OCI-M2 (cell line): ENCODE data around the gene KDSR.
A peak's percentile ranks its signal among the peaks of the same experiment; 100 is the strongest.

Experiments used
- DNase-seq: peaks from one replicate; lab custom pipeline; 2025; ENCODE audit not compliant: unreplicated experiment; lab: John Stamatoyannopoulos, UW

KDSR gene, protein sequence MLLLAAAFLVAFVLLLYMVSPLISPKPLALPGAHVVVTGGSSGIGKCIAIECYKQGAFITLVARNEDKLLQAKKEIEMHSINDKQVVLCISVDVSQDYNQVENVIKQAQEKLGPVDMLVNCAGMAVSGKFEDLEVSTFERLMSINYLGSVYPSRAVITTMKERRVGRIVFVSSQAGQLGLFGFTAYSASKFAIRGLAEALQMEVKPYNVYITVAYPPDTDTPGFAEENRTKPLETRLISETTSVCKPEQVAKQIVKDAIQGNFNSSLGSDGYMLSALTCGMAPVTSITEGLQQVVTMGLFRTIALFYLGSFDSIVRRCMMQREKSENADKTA

DNA sequence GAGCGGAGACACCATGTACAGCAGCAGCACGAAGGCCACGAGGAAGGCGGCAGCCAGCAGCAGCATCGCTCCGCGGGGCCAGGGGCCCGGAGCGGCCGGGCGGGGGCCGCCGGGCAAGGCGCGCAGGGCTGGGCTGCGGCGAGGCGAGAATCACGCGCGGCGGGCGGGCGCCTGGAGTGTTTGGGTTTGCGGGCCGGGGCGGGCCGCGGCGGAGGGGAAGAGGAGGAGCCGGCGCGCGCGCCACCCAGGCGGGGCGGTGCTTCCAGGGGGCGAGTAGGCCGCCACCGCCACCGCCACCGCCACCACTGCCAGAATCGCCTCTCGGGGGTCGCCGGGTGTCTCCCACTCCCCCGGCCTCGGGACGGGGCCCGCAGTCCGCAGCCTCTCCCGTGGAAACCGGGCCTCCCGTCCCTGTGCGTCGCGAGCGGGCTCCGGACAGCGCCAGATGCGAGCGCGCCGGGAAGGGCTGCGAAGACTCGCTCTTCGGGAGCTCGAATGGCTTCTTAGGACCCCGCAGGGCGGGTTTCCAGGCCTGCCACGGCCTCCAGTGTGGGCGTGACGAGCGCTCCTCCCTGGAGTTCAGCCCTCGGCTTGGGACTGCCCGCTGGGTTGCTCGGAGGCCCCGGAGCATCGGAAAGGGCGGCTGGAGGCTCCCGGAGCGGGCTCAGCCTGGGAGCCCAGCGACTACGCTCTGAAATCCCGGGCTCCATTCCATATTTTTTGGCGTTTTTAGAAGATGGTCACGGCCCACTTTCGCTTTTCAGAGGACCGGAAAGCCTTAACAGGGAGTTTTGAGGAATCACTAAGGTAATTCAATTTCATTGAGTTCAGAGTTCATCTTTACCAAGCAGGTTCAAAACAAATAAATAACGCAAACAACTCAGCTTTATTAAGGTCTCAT, at the start of gene KDSR:
KDSR (minus strand) TSS at position 154 of the 901 bp plus-strand sequence; CDS start at position 66, 88 bp downstream.
- peak; percentile 67 for DNase-seq

DNA sequence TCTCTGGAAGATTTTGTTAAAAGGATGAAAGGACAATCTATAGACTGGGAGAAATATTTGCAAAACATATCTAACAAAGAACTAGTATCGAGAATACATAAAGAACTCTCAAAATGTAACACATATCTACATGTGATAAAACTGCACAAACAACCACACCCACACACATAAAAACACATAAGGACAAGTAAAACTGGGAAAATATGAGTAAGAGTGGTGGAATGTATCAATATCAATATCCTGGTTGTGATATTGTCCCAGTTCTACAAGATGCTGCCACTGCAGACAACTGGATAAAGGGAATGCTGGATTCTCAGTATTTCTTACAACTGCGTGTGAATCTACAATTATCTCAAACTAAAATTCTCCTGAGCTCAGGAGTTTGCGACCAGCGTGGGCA, 45.9 kb upstream of the KDSR start:
- DNase-seq, result no peak

DNA sequence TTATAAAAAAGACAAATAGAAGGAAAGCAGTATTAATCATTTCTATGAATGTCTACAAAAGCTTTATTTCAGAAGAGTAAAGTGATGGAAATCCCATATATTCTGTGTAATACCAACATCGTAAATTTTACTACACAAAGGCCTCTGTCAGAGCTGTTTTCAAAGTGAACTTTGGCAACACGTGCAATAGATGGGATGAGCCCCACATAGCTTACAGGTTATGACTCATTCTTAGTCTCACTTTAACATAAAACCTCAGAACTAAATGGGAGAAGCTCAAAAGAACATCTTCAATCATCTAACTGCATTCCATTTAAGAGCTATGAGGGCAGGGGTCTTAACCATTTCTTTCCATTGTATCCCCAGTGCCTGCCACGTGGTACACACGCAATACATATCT, 43.8 kb upstream of the KDSR start:
- no peak for DNase-seq

GRCh38 chr18:63409301-63409700, 42.3 kb upstream of the KDSR start:
- DNase-seq, result no peak

- DNase-seq, result no peak
These were observed 40.7 kb upstream of the KDSR start for GRCh38 chr18:63407734-63408133.

DNA sequence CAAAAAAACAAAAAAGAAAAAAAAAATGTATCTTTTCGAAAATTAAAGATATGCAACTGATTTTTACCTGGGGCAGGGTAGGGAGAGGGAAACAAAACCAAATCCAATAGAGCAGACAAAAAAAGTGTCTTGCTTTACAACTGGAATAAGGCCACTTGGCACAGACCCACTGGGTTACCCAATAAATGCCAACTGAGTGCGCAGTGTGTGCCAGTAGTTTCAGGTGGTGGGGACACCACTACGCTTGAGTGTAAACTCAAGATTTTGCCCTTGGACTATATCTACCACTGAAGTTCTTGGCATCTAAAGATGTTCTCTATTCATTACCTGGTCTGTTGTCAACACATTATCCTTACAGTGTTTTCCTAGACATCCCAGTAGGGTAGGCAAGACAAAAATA, 39.0 kb upstream of the KDSR start:
- no peak for DNase-seq

DNA sequence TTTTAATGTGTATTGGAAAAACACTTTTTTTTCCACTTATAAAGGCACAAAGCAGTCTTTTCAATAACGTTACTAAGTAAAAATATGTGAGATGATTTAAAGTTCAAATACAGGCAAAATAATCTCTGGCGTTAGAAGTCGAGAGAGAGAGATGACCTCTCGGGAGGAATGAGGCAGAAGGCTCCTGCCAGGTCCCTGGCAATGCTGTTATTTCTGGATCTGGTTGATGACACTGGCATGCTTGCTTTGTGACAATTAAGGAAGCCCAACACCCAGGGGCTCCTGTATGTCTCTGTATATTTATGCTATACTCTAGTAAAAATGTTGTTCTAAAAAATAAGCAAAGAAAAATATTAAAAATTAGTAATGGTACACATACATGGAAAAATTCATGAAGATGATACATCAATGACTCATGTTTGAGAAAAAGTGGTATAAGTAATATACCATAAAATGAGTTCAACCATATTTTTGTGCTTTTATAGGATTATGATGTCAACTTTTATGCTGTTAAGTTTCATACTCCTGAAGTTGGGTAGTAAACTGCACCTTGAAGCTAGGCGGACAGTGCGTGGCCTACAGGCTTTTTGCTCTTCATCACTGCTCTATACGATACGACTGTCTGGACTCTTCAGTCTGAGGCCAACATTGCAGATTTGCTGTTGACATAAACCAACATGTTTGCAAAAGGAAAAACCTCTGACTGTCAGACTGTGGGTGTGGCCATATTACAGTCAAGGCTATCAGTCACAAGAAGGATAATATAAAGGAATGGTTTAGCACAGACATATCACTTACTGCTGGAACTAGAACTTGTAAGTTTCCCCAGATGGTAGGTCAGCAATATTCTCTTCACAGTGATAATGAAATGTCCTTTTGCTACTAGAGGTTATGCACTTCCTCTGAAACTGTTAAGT, 35.5 kb upstream of the KDSR start:
- no peak for DNase-seq

- no peak for DNase-seq
These were observed 32.3 kb upstream of the KDSR start for GRCh38 chr18:63399300-63399699.

- DNase-seq, result no peak
These were observed 30.3 kb upstream of the KDSR start for GRCh38 chr18:63397349-63397748.

- no peak for DNase-seq
These were observed 28.5 kb upstream of the KDSR start for GRCh38 chr18:63395503-63395902.

- DNase-seq, result no peak
These were observed 27.9 kb upstream of the KDSR start for GRCh38 chr18:63394954-63395353.

- DNase-seq, result no peak
These were observed 20.9 kb upstream of the KDSR start for GRCh38 chr18:63387861-63388260.

DNA sequence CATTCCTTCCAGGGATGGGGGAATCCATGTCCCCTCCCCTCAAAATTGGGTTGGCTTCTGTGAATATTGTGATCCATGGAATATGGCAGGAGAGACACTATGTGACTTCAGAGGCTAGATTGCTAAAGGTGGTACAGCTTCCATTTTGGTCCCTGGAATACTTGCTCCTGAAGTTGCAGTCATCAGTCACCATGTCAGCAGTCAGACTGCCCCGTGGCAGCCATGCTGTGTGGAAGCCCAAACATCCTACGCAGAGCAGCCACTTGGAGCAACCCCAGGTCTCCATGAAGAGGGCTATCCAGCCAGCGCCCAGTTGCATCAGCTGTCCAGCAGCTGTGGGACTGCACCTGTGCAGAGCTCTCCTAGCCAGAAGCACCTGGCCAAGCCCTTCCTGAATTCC, 15.8 kb upstream of the KDSR start:
- DNase-seq, result no peak

GRCh38 chr18:63379639-63379962, 12.6 kb upstream of the KDSR start:
- DNase-seq, result no peak

- DNase-seq, result no peak
These were observed 12.1 kb upstream of the KDSR start for GRCh38 chr18:63378919-63379638.

GRCh38 chr18:63377275-63377980, 10.4 kb upstream of the KDSR start:
- DNase-seq, result no peak

GRCh38 chr18:63376538-63376937, 9.5 kb upstream of the KDSR start:
- DNase-seq, result no peak

DNA sequence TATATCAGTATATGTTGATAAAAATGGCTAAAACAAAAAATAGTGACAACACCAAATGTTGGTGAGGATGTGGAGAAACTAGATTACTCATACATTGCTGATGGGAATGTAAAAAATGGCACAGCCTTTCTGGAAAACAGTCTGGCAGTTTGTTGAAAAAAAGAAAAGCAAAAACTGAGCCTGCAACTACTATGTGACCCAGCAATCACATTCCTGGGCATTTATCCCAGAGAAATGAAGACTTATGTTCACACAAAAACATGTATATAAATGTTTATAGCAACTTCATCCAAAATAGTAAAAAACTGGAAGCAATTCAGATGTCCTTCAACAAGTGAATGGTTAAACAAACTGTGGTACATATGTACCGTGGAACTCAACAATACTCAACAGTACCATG, 7.5 kb upstream of the KDSR start:
- no peak for DNase-seq

- no peak for DNase-seq
These were observed 6.2 kb upstream of the KDSR start for GRCh38 chr18:63373161-63373560.

DNA sequence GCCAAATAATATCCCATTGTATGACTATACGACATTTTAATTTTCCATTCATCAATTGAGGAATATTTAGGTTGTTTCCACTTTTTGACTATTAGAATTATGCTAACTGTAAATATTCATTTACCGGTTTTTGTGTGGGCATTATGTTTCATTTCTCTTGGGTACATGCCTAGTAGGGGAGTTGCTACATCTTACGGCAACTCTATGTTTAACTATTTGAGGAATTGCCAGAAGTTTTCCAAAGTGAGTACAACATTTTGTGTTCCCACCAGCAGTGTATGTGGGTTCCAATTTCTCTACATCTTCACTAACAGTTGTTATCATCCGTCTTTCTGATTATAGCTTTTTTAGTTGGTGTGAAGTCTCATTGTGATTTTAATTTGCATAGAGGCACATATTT, 1.6 kb upstream of the KDSR start:
- DNase-seq, result no peak
